Right lobe of liver (tissue), 6 donors: ENCODE results near the gene TPD52L2. TPM values are rescaled to one million over a fixed set of nuclear protein-coding genes. Genes with fewer than 3 reads are reported as not detected.

Experiments
- ATAC-seq, 4 donors: fragments of 200-7000 bp; cut with Tn5 transposase; one replicate each; pipeline ENCODE4 v1.9.1; 2020; ENCODE audit warnings: mild to moderate bottlenecking in 4 of 4, moderate library complexity in 4 of 4
- DNase-seq, 3 donors: peaks; one replicate each; pipeline ENCODE4 v3.0.0-alpha.2; 2020
- H3K27ac ChIP-seq, 3 donors: fragments of 200-600 bp; one replicate each; pipeline ENCODE4 v1.8.0; 2022
- H3K27me3 ChIP-seq, 2 donors: fragments of 200-600 bp; one replicate each; pipeline ENCODE4 v1.8.0; 2022
- H3K36me3 ChIP-seq, 4 donors: fragments of 200-600 bp; sonication (generic) in 1 of 4; one replicate each; pipeline versions ENCODE4 v1.5.1 to v1.8.0; 2017 to 2022; ENCODE audit warnings: control low read depth in 1 of 4
- H3K4me1 ChIP-seq, 4 donors: fragments of 200-600 bp; sonication (generic) in 1 of 4; one replicate each; pipeline versions ENCODE4 v1.5.1 to v1.8.0; 2017 to 2022; ENCODE audit warnings: control low read depth in 1 of 4
- H3K4me3 ChIP-seq, 3 donors: fragments of 200-600 bp; one replicate each; pipeline ENCODE4 v1.8.0; 2022
- H3K9me3 ChIP-seq, 4 donors: fragments of 200-600 bp; sonication (generic) in 1 of 4; one replicate each; pipeline versions ENCODE4 v1.5.1 to v1.8.0; 2017 to 2022; ENCODE audit warnings: control low read depth in 1 of 4
- CTCF ChIP-seq, 4 donors: fragments of 200-600 bp in 3 of 4; fragments of 450-650 bp in 1 of 4; IDR thresholded peaks; one replicate each; pipeline versions ENCODE4 v1.5.1 to v1.8.0; 2016 to 2022; ENCODE audit warnings: antibody characterized with exemption in 4 of 4, mild to moderate bottlenecking in 2 of 4
- POLR2A ChIP-seq: fragments of 450-650 bp; IDR thresholded peaks from one replicate; pipeline ENCODE4 v1.6.1; 2017; ENCODE audit warnings: antibody characterized with exemption, mild to moderate bottlenecking
- WGBS: methylation state at CpG from one replicate; pipeline ENCODE4 v1.1.6; 2018; ENCODE audit warnings: low coverage, low lambda C conversion rate; ENCODE audit not compliant: insufficient coverage; ENCODE audit errors: missing lambda C conversion rate; 5-methylcytosine and 5-hydroxymethylcytosine counted together
- intact Hi-C, 2 donors: fragments of 100-400 bp; cut with DNase I; formaldehyde crosslinking; loops; one replicate each; pipeline versions ENCODE4 v1.11.2 to v1.14.1; 2022
- total RNA-seq, 6 experiments: library from RNA; depleted of rRNA in 2 of 6; stranded (reverse); fragments of >200 nt in 2 of 6; fragmentation: NEBNext Ultra II Directional in 3 of 6; extraction: Animal tissue kit (Norgen Biotek cat#: 25700) in 3 of 6; gene quantifications; one replicate each; pipeline versions ENCODE4 v1.1.0 to v1.2.4, GENCODE V29; 2016 to 2023
- donor health status: DM: no; HTN: yes; CAD: no.
- donor health status: DM: no; HTN: no; CAD: no.
- donor health status: DM: no; HTN: no; CAD: no.
- donor health status: DM: no; HTN: yes; CAD: no.
- donor health status: DM: no; HTN: yes; CAD: no.

The TPD52L2 gene
- total RNA-seq, 6 experiments from 2014 or later = 20.1 to 46.8 (median 30.5) TPM

DNA sequence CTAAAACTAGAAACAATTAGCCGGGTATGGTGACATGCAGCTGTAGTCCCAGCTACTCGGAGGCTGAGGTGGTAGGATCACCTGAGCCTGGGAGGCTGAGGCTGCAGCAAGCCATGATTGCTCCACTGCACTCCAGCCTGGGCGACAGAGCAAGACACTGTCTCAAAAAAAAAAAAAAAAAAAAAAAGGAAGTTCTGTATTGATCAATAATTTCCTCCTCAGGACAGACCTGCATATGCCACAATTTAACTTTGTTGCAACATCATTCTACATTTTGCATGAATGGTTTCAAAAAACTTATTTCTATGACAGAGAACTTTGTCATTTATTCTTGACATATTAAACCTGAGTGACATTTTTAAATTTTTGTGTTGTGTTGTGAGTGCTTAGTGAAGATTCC lies 35.3 kb downstream of the TPD52L2 start:
- intact Hi-C loops = no loop called here
- Histone ChIP-seq H3K4me3 (no peak overlapping the region), H3K9me3 (no peaks in the 10 kb centered on the region), H3K27me3 (no peaks in the 10 kb centered on the region), H3K27ac (no peak overlapping the region), H3K36me3 (peaks cover 0 to 3% (median 0%) of the 10 kb centered on the region in 4 donors), H3K4me1 (peaks cover 0 to 30% (median 9%) of the 10 kb centered on the region in 4 donors)
- TF ChIP-seq CTCF (IDR thresholded peaks at IDR 0.05) (no peak), POLR2A (no peak)
- 68% methylated on average over 3 of the region's 3 CpGs for WGBS
- no peak for ATAC-seq
- no peak for DNase-seq

DNA sequence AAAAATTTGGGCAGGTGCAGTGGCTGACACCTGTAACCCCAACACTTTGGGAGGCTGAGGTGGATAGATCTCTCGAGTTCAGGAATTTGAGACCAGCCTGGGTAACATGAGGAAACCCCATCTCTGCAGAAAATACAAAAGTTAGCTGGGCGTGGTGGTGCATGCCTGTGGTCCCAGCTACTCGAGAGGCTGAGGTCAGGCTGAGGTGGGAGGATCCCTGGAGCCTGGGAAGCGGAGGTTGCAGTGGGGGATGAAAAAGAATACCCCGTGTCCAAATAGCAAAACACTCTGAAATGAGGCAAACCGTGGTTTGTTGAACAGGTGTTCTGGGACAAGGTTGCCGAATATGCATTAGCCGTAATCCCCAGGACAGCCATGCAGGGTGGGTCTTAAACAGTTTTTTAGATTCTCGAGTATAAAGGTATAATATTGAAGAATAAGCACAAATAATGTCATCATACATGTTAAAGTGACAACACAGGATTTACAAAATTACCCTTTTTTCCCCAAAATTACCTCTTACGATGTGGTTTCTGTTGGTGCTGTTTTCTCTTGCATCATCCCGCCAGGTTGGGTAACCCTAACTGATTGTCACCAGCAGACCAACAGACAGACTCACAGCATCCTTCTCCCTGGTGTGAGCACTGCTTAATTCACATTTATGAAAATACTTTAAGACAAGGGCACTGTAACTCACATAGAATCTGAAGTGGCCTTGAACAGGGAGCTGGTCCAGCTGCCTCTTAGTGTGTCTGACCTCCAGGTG lies 38.9 kb downstream of the TPD52L2 start:
- ATAC-seq (no peak), DNase-seq (no peak)
- H3K4me3 ChIP-seq = no peak overlapping the region
- H3K36me3 ChIP-seq = no peaks in the 10 kb centered on the region
- WGBS = 68% methylated on average over 8 of the region's 11 CpGs
- intact Hi-C loops = no loop called here
- no peaks in the 10 kb centered on the region for H3K27me3 ChIP-seq
- TF ChIP-seq POLR2A = no peak
- no peak for TF ChIP-seq CTCF (IDR thresholded peaks at IDR 0.05)
- peaks cover 0 to 22% (median 3%) of the 10 kb centered on the region in 4 donors for H3K4me1 ChIP-seq
- H3K9me3 ChIP-seq = no peaks in the 10 kb centered on the region
- H3K27ac ChIP-seq = no peak overlapping the region

DNA sequence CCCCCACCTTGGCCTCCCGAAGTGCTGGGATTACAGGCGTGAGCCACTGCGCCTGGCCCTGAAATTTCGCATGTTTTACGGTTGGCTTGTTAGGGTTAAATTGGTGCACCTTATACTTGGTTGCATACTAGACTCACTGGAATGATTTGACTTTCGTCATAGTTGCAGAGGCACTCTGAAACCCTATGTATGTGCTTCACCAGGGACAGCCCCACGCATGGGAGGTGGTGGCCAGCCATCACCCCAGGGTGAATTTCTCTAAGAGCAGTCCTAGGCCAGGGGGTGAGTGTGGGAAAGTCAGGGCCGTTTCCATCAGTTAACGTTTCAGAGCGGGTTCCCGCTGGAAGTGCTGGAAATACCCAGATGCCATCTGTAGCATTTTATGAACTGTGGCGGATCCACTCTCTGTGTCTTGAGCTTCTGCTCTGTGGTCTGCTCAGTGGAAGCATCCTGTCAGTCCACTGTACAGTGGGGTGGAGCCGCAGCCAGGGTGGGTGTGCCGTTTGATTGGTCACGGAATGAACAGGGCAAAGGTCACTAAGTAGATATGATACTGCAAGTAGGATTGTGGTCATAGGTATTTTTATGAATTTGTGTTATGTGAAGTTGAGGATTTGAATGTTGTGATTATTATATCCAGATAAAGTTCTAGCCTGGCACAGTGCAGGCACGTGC lies 43.1 kb downstream of the TPD52L2 start:
- ATAC-seq (peak; percentile 66 to 77 (median 75)), DNase-seq (no peak)
- Histone ChIP-seq H3K4me3 (no peak overlapping the region), H3K36me3 (no peaks in the 10 kb centered on the region), H3K4me1 (peaks cover 0 to 15% (median 0%) of the 10 kb centered on the region in 4 donors), H3K9me3 (no peaks in the 10 kb centered on the region), H3K27ac (no peak overlapping the region), H3K27me3 (no peaks in the 10 kb centered on the region)
- intact Hi-C loops = no loop called here
- 68% methylated on average over 5 of the region's 16 CpGs for WGBS
- TF ChIP-seq POLR2A (no peak), CTCF (IDR thresholded peaks at IDR 0.05) (no peak)

- WGBS = 59% methylated on average over 11 of the region's 12 CpGs
- no peak overlapping the region for H3K27ac ChIP-seq
These were observed 46.1 kb downstream of the TPD52L2 start for GRCh38 chr20:63911176-63911575.

More at GRCh38 chr20:63911176-63911575, 46.1 kb downstream of the TPD52L2 start:
- no peaks in the 10 kb centered on the region for H3K9me3 ChIP-seq
- H3K36me3 ChIP-seq = no peaks in the 10 kb centered on the region
- DNase-seq (no peak), ATAC-seq (peak in 3 of 4 donors; percentile 15 to 38 (median 24))
- no peak for TF ChIP-seq CTCF (IDR thresholded peaks at IDR 0.05)
- H3K4me3 ChIP-seq = no peak overlapping the region
- intact Hi-C loops = no loop called here
- no peaks in the 10 kb centered on the region for H3K27me3 ChIP-seq
- H3K4me1 ChIP-seq = peaks cover 0 to 15% (median 0%) of the 10 kb centered on the region in 4 donors
